T follicular helper cell (primary cell): Measurements from ENCODE around the gene OSGEPL1.
"Not testable (repeated sequence)": the region's sequence is repeated elsewhere in the genome, so short reads cannot be mapped to it uniquely, and the experiment has no call there.

Experiments used
- DNase-seq: peaks from one replicate; pipeline ENCODE4 v3.0.0-alpha.2; 2020; ENCODE audit warnings: low read depth
- total RNA-seq, 2 experiments: gene quantifications; one replicate each; lab custom pipeline; 2026; lab: John Stamatoyannopoulos, UW

Gene OSGEPL1
- total RNA-seq = 9.6 to 14.9 reads per million in 2 experiments

- DNase-seq = peak; percentile 89
These were observed at the start of gene OSGEPL1 for GRCh38 chr2:189762551-189763298. Gene OSGEPL1, minus strand, starts transcription at chr2:189762792. Its CDS starts 1,152 bp downstream, at chr2:189761640.

GRCh38 chr2:189803431-189803830, 40.8 kb upstream of the OSGEPL1 start:
- DNase-seq = no peak

- no peak for DNase-seq
These were observed 39.9 kb upstream of the OSGEPL1 start for GRCh38 chr2:189802396-189802912.

GRCh38 chr2:189799531-189799930, 36.9 kb upstream of the OSGEPL1 start:
- DNase-seq = no peak

DNA sequence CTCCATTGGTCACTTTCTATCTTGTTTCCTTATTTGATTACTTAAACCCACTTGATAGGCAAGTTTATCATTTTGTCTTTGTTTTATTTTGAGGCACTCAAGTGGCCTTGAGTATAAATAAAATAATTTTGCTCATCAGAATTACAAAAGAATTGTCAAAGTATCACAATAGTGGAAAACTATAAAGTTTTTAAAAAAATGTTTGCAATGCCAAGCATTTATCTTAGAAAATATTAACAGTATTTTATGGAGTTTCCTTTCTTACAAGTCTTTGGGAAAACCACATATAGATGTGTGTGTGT, 36.4 kb upstream of the OSGEPL1 start:
- DNase-seq = no peak

DNA sequence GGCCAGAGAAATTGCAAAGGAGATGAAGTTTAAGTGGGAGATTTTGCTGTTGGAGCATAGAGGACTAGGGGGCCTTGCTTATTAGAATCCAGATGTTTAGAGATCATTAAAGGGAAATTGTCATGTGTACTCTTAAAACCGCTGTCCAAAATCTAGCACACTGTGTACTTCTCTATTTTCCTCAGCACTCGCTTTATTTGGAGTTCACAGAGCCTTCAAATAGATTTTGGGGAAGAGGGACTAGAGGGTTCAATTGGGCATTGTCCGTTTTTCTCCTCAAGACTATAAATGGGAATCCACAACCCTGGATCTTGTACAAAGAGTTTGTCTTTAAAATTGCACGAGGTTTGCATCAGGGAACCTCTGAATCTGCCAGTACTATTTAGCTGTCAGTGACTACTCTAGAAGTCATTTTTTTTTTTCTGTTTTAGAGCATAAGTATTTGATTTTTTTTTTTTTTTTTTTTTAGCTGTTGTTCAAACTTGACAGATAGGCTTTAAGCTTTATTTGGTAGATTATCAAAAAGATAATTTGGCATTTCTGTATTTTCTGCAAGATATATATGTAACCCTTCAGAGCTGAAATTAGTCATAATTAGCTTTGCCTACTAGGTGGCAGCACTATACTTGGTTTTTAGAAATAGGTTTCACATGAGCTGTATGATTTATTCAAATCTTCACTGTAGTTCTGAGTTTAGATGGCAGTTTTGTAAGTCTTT, 35.9 kb upstream of the OSGEPL1 start:
- no peak for DNase-seq

GRCh38 chr2:189797902-189798301, 35.3 kb upstream of the OSGEPL1 start:
- no peak for DNase-seq

DNA sequence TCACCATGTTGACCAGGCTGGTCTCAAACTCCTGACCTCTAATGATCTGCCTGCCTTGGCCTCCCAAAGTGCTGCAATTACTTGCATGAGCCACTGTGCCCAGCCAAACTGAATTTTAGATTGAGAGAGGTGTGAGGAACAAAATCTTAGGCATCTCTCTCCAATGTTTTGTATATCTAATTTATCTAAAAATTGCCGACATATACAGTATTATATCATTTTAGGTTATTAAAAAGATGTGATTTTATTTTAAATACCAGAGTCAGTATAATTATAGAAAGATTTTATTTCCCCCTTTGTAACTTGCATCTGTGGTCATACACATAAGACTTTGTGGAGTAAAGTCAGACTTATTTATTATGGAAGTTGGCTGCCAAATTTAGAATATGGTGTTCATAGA, 31.7 kb upstream of the OSGEPL1 start:
- DNase-seq = no peak

DNA sequence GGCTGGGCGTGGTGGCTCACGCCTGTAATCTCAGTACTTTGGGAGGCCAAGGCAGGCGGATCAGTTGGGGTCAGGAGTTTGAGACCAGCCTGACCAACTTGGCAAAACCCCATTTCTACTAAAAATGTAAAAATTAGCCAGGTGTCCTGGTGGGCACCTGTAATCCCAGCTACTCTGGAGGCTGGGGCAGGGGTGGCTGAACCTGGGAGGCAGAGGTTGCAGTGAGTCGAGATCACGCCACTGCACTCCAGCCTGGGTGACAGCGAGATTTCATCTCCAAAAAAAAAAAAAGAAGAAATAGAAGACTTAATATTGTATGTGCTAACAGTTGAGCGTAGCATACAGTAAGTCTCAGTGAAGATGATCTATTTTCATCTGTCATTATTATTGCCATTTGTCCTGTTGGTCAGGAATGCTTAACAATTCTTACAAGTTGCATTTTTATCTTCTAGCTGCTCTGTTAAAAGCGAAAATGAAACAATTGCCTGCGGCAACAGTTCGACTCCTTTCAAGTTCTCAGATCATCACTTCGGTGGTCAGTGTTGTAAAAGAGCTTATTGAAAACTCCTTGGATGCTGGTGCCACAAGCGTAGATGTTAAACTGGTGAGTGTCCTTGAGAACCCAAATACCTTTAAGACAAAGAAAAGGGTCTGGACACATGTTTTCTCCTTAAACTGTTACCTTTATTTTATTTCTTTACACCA, 28.9 kb upstream of the OSGEPL1 start:
- no peak for DNase-seq

GRCh38 chr2:189783927-189784867, 21.6 kb upstream of the OSGEPL1 start, which contains the start of the genes ORMDL1 and PMS1:
Gene ORMDL1, minus strand, starts transcription at chr2:189784339. Its CDS starts 1,744 bp downstream, at chr2:189782595.
Gene PMS1, plus strand, starts transcription at chr2:189784450. Its CDS starts 7,360 bp downstream, at chr2:189791810.
- peak; percentile 88 for DNase-seq

- DNase-seq = no peak
These were observed 20.9 kb upstream of the OSGEPL1 start for GRCh38 chr2:189783451-189783926.

DNA sequence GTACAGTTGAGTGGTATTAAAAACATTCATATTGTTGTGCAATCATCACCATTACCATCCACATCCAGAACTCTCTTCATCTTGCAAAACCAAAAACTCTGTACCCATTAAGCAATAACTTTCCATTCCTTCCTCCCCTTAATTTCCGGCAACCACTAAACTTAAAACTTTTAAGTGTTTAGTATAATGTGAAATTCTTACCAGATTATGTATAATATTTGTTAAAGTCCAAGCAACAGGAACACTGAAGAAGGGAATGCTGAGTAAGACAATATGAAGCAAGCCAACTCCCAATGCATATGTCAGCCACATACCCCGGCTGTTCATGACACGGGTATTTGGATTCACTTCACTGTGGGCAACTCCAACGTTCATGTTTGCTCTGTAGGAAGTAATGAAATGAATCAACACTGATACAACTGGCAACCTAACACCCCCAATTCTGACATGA, 19.7 kb upstream of the OSGEPL1 start:
- DNase-seq = no peak

DNA sequence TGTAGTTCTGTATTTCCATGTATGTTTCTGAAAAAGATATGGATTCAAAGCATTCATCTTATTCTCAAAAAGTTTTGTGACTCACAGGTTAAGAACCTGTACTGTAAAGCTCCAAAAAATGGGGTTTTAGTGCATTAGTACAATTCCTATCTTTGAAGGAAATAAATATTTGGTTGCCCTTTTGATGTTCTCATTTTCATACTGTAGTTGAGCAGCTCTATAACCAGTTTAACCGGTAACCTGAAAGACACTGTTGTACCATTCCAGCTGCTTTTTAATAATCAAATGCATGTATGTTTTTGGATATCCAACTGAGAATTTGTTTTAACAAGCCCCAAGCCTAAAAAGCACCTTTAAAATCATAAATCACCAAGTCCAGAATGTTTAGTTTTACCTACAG, 9.6 kb upstream of the OSGEPL1 start:
- DNase-seq = no peak

- DNase-seq = no peak
These were observed 8.2 kb upstream of the OSGEPL1 start for GRCh38 chr2:189770590-189771322.

- no peak for DNase-seq
These were observed 1.5 kb upstream of the OSGEPL1 start for GRCh38 chr2:189763908-189764661.

- no peak for DNase-seq
These were observed 402 bp downstream of the OSGEPL1 start for GRCh38 chr2:189762229-189762550.

GRCh38 chr2:189760154-189760553, 2.4 kb downstream of the OSGEPL1 start:
- not testable (repeated sequence) for DNase-seq

DNA sequence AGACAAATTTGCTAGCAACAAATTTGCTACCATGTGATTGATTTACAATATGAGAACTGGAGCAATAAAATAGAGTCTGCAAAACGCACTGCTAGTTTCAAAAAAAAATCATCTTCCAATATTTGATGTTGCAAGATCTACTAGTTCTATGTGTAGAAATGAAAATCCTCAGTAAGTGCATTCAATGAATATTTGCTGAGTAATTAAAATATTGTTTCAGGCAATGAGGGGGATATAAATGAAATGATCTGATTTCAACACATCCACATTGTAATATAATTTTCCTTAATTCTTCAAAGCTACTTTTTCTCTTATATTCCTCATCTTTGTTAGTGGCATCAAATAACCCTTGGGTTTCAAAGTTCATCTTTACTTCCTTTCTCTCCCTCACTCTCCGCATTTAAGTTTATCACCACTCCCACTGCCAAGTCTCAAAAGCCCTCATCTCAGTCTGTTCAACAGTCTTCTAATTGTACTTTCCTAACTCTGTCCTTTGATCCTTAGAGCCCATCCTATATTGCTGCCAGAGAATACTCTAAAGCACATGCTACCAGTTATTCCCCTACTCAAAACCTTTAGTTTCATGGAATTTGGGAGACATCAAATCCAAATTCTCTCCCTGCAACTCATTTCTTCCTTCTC, 6.2 kb downstream of the OSGEPL1 start:
- DNase-seq = no peak

DNA sequence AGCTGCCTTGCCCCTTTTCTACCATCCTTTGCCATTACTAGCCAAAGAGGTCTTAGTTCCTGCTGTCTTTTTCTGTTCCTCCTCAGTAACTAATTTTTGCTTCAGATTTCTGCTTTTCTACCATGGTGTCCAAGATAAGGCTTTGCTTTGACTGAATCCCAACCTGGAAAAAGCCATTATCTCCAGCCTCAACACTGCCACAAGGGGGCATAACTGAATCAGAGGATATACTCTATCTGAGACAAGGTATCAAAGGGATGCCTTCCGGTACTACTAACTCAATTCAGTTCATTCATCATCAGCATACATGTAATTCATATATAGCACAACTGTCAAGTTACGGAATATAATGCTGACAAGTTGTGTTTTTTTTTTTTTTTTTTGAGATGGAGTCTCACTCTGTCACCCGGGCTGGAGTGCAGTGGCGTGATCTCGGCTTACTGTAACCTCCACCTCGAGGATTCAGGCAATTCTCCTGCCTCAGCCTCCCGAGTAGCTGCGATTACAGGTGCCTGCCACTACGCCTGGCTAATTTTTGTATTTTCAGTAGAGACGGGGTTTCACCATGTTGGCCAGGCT, 11.4 kb downstream of the OSGEPL1 start:
- peak; percentile 18 for DNase-seq
